GM10248 (cell line): ENCODE data around the gene PRR16.
A peak's percentile ranks its signal among the peaks of the same experiment; 100 is the strongest.
"Not testable (repeated sequence)": the region's sequence is repeated elsewhere in the genome, so short reads cannot be mapped to it uniquely, and the experiment has no call there.

Source experiments
- CTCF ChIA-PET: fragments of 300-600 bp; sonication (Branson Sonifier 250); formaldehyde crosslinking; extraction: SDS; loops from one replicate; lab custom pipeline; 2021; ENCODE audit warnings: antibody characterized with exemption; lab: Yijun Ruan, JAX
- POLR2A ChIA-PET: fragments of 350-650 bp; sonication (Branson Sonifier 250); formaldehyde crosslinking; extraction: SDS; loops from one replicate; lab custom pipeline; 2020; ENCODE audit warnings: antibody characterized with exemption; lab: Yijun Ruan, JAX
- DNase-seq: peaks from one replicate; pipeline ENCODE4 v3.0.0; 2012; ENCODE audit errors: extremely low spot score
- TF ChIP-seq, protein P1 (sequence below): IDR thresholded peaks from 2 replicates; pipeline ENCODE4 v1.5.1; 2012; ENCODE audit warnings: mild to moderate bottlenecking, low read depth; ENCODE audit errors: extremely low read depth, missing control alignments, control extremely low read depth

PRR16 gene

DNA sequence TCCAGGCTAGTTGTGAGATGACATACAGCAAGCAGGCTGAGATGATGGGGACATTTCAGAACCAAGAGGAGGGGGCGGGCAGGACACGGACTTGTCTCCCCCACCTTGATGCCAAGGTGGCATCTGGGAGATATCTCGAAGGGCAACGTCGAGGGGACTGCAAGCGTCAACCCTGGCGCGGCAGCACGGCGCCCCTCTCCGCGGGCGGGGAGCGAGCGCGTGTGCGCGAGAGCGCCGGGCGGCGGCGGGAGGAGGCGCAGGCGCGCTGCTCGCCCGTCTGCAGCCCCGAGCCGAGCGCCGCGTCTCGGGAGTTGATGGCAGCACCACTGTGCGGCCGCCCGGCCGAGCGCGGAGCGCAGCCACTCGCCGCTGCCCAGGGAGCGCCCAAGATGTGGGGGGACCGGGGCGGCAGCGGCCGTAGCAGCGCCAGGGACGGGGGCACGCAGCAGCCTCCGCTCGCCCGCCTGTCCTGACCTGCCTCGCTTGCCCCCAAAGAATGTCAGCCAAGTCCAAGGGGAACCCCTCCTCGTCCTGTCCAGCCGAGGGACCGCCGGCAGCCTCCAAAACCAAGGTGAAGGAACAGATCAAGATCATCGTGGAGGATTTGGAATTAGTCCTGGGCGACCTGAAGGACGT, at the start of gene PRR16:
Gene PRR16, plus strand, starts transcription at position 310 of the 636 bp plus-strand sequence.
- ChIA-PET CTCF (no interaction called here), POLR2A (no interaction called here)
- peak; percentile 52 for DNase-seq
- TF ChIP-seq, protein P1, sequence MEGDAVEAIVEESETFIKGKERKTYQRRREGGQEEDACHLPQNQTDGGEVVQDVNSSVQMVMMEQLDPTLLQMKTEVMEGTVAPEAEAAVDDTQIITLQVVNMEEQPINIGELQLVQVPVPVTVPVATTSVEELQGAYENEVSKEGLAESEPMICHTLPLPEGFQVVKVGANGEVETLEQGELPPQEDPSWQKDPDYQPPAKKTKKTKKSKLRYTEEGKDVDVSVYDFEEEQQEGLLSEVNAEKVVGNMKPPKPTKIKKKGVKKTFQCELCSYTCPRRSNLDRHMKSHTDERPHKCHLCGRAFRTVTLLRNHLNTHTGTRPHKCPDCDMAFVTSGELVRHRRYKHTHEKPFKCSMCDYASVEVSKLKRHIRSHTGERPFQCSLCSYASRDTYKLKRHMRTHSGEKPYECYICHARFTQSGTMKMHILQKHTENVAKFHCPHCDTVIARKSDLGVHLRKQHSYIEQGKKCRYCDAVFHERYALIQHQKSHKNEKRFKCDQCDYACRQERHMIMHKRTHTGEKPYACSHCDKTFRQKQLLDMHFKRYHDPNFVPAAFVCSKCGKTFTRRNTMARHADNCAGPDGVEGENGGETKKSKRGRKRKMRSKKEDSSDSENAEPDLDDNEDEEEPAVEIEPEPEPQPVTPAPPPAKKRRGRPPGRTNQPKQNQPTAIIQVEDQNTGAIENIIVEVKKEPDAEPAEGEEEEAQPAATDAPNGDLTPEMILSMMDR = no peak

DNA sequence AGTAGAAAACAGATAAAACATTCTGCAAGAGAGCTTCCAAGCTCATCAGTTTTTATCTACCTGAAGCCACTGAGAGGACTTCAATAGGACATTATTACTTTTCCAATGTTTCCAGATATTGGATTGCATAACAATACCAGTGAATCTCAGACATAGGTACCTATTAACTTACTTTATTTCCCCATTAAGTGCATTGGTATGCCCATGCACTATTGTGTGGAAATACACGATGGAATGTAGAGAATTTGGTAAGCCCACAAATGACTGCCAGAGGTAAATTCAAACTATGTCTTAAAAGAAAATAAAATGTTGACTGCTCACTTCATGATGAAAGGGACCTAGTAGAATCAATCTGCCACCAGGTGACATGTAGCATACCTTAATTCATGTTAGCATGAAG, 48.1 kb upstream of the PRR16 start:
- CTCF ChIA-PET = no interaction called here
- POLR2A ChIA-PET = no interaction called here
- DNase-seq = no peak
- TF ChIP-seq, protein P1 = no peak

DNA sequence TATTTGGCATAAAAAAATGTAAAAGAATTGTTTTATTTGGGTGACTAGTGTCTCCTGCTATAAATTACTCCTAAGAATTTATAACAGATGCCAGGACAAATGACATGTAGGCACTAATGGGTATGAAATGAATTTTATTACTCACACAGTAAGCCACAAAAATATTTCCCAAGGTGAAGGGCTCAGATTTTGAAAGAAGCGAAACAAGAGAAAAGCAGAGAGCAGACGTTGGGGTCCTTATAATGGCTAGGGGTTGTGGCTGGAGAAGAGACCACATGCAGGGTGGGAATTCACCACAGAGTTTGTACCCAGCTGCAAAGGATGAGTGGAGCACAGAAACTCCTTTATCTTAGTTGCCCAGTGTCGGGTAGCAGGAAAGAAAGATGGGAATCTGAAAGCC, 45.0 kb upstream of the PRR16 start:
- POLR2A ChIA-PET = no interaction called here
- CTCF ChIA-PET = no interaction called here
- TF ChIP-seq, protein P1 = no peak
- no peak for DNase-seq

DNA sequence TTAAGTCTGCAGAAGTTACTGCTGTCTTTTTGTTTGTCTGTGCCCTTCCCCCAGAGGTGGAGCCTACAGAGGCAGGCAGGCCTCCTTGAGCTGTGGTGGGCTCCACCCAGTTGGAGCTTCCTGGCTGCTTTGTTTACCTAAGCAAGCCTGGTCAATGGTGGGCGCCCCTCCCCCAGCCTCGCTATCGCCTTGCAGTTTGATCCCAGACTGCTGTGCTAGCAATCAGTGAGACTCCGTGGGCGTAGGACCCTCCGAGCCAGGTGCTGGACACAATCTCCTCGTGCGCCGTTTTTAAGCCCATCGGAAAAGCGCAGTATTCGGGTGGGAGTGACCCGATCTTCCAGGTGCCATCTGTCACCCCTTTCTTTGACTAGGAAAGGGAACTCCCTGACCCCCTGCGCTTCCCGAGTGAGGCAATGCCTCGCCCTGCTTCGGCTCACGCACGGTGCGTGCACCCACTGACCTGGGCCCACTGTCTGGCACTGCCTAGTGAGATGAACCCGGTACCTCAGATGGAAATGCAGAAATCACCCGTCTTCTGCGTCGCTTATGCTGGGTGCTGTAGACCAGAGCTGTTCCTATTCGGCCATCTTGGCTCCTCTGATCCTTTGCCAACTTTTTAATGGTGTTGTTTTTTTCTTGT, 37.3 kb upstream of the PRR16 start:
- CTCF ChIA-PET, DNase-seq, POLR2A ChIA-PET: not testable (repeated sequence)

DNA sequence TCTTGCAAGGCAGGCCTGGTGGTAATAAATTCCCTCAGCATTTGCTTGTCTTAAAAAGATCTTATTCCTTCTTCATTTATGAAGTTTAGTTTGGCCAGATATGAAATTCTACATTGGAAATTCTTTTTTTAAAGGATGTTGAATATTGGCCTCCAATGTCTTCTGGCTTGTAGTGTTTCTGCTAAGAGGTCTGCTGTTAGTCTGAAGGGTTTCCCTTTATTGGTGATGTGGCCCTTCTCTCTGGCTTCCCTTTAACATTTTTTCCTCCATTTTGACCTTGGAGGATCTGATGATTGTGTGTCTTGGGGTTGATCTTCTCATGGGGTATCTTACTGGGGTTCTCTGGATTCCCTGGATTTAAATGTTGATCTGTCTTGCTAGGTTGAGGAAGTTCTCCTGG, 33.5 kb upstream of the PRR16 start:
- TF ChIP-seq, protein P1 = no peak
- POLR2A ChIA-PET = no interaction called here
- CTCF ChIA-PET = no interaction called here
- DNase-seq = no peak

DNA sequence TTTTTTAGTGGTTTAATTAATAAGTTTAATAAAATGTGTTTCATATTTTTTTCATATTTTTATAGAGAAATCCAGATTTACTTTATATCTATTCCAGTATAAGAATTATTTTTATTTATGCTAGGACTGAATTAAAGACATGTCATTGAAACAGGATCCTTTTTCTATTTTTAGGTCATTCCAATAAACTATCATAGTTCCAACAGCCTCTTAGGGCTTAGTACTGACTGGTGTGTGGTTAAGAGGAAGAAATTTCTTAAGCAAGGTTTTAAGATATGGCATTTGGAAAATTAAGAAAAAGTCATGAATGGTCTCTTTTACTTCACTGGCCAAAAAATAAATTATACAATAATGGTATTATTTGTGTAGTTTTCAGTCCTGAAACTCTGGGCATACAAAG, 31.2 kb upstream of the PRR16 start:
- TF ChIP-seq, protein P1 = no peak
- DNase-seq = no peak
- POLR2A ChIA-PET = no interaction called here
- CTCF ChIA-PET = no interaction called here

DNA sequence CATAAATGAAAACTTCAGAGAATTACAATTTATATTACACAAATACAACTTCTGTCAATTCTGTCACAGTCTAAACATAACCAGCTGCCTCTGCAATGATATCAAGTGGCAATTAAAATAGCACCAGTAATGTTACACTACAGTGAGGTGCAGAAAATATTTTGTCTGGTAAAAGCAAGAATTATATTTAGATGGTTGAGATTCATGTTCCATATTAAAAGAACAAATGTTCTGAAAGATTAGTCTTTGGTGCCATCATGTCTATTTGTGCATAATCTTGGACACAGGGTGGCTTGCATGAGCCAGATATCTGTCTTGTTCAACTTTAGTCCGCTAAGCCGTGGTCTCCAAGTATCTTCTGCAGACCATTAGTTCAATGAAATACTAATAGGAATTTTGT, 29.0 kb upstream of the PRR16 start:
- POLR2A ChIA-PET = no interaction called here
- TF ChIP-seq, protein P1 = no peak
- DNase-seq = no peak
- CTCF ChIA-PET = no interaction called here
